ENCODE measurements around the gene RGP1. TPM values are rescaled to one million over a fixed set of nuclear protein-coding genes. Genes with fewer than 3 reads are reported as not detected.
A peak's percentile ranks its signal among the peaks of the same experiment; 100 is the strongest.

RGP1 gene
- total RNA-seq, 1 experiment from 2014 or later: 25.1 TPM

- no TSS peak for BruUV-seq (replicated peaks)
- H3K27me3 ChIP-seq (ENCODE audit: insufficient read depth, low read depth): no peaks in the 10 kb centered on the region
- H3K9me2 ChIP-seq (ENCODE audit: insufficient read depth): no peaks in the 10 kb centered on the region
- POLR2A ChIA-PET (ENCODE audit: unreplicated experiment): no interaction called here
- no peak for DNase-seq
- TF ChIP-seq EZH2 (IDR thresholded peaks at IDR 0.05; ENCODE audit: low read depth): no peak
- TF ChIP-seq, protein P1, sequence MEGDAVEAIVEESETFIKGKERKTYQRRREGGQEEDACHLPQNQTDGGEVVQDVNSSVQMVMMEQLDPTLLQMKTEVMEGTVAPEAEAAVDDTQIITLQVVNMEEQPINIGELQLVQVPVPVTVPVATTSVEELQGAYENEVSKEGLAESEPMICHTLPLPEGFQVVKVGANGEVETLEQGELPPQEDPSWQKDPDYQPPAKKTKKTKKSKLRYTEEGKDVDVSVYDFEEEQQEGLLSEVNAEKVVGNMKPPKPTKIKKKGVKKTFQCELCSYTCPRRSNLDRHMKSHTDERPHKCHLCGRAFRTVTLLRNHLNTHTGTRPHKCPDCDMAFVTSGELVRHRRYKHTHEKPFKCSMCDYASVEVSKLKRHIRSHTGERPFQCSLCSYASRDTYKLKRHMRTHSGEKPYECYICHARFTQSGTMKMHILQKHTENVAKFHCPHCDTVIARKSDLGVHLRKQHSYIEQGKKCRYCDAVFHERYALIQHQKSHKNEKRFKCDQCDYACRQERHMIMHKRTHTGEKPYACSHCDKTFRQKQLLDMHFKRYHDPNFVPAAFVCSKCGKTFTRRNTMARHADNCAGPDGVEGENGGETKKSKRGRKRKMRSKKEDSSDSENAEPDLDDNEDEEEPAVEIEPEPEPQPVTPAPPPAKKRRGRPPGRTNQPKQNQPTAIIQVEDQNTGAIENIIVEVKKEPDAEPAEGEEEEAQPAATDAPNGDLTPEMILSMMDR (conservative IDR thresholded peaks at IDR 0.05): no peak
- H3K79me2 ChIP-seq (ENCODE audit: low read depth): no peaks in the 10 kb centered on the region
- H4K20me1 ChIP-seq (ENCODE audit: insufficient read depth): no peaks in the 10 kb centered on the region
- H3F3A ChIP-seq (ENCODE audit: insufficient read depth, low read depth): peaks cover 16% of the 10 kb centered on the region
- H3K4me1 ChIP-seq (replicated peaks; ENCODE audit: insufficient read depth): peaks cover 21% of the 10 kb centered on the region
- intact Hi-C loops (cut with micrococcal nuclease; ENCODE audit: unreplicated experiment): no loop called here
- H3K4me3 ChIP-seq: no peak overlapping the region
- H3K27ac ChIP-seq: no peak overlapping the region
- H3K36me3 ChIP-seq (ENCODE audit: low read depth): no peaks in the 10 kb centered on the region
- H3K4me2 ChIP-seq: no peak overlapping the region
- CTCF ChIA-PET: interaction anchor here (0.7 kb wide), 1 partner anchor 121 kb away, joined by 4 read pairs; no protein-coding TSS in a partner anchor
- H3K9me3 ChIP-seq (ENCODE audit: insufficient read depth, low read depth): no peaks in the 10 kb centered on the region
- no peak overlapping the region for H2AFZ ChIP-seq
Measured at GRCh38 chr9:35767458-35767857, 18.4 kb downstream of the RGP1 start.

GRCh38 chr9:35769763-35770162 is 20.7 kb downstream of the RGP1 start:
- no peak for DNase-seq
- H3K27ac ChIP-seq: no peak overlapping the region
- ChIA-PET CTCF (interaction anchor here (0.7 kb wide), 1 partner anchor 179 kb away, joined by 3 read pairs; no protein-coding TSS in a partner anchor), POLR2A (ENCODE audit: unreplicated experiment) (no interaction called here)
- no peaks in the 10 kb centered on the region for H3K27me3 ChIP-seq (ENCODE audit: insufficient read depth, low read depth)
- BruUV-seq (replicated peaks): no TSS peak
- H4K20me1 ChIP-seq (ENCODE audit: insufficient read depth): no peaks in the 10 kb centered on the region
- no peaks in the 10 kb centered on the region for H3K9me3 ChIP-seq (ENCODE audit: insufficient read depth, low read depth)
- H2AFZ ChIP-seq: no peak overlapping the region
- H3K36me3 ChIP-seq (ENCODE audit: low read depth): no peaks in the 10 kb centered on the region
- H3K4me1 ChIP-seq (replicated peaks; ENCODE audit: insufficient read depth): peaks cover 21% of the 10 kb centered on the region
- H3K79me2 ChIP-seq (ENCODE audit: low read depth): no peaks in the 10 kb centered on the region
- H3K9me2 ChIP-seq (ENCODE audit: insufficient read depth): no peaks in the 10 kb centered on the region
- intact Hi-C loops (cut with micrococcal nuclease; ENCODE audit: unreplicated experiment): no loop called here
- TF ChIP-seq EZH2 (IDR thresholded peaks at IDR 0.05; ENCODE audit: low read depth): no peak
- TF ChIP-seq, protein P1 (conservative IDR thresholded peaks at IDR 0.05): no peak
- no peak overlapping the region for H3K4me3 ChIP-seq
- no peak overlapping the region for H3K4me2 ChIP-seq
- peaks cover 17% of the 10 kb centered on the region for H3F3A ChIP-seq (ENCODE audit: insufficient read depth, low read depth)

DNA sequence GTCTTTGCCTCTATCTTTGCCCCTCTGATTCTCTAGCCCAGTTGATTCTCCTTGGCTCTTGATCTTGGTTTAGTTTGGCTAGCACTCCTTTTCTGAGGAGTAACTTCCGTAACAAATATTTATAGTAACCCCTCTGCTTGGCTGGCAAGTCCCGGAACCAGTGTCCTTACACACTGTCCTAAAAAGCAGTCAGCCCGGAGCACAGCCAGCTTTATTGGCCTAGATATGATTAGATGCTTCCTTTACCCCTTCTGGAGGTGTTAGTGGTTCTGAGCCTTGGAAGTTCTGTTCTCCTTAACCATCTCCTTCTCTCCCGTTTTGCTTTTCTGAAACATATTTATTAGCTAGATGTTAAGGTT is 22.0 kb downstream of the RGP1 start:
- Histone ChIP-seq H2AFZ (no peak overlapping the region), H3K9me2 (ENCODE audit: insufficient read depth) (no peaks in the 10 kb centered on the region), H3K9me3 (ENCODE audit: insufficient read depth, low read depth) (no peaks in the 10 kb centered on the region), H3K4me3 (no peak overlapping the region), H4K20me1 (ENCODE audit: insufficient read depth) (no peaks in the 10 kb centered on the region), H3K27ac (0 out of 2 replicates have a peak overlapping the region, but pooled peaks have one; percentile 20), H3F3A (ENCODE audit: insufficient read depth, low read depth) (peaks cover 17% of the 10 kb centered on the region), H3K4me1 (replicated peaks; ENCODE audit: insufficient read depth) (peaks cover 21% of the 10 kb centered on the region), H3K79me2 (ENCODE audit: low read depth) (no peaks in the 10 kb centered on the region), H3K36me3 (ENCODE audit: low read depth) (no peaks in the 10 kb centered on the region), H3K4me2 (peak overlapping the region; percentile 26), H3K27me3 (ENCODE audit: insufficient read depth, low read depth) (no peaks in the 10 kb centered on the region)
- ChIA-PET CTCF (interaction anchor here (0.6 to 0.7 kb wide), 2 partner anchors 74 to 111 kb away, joined by 3 to 4 read pairs; no protein-coding TSS in a partner anchor), POLR2A (ENCODE audit: unreplicated experiment) (interaction anchor here (0.5 to 0.6 kb wide), 2 partner anchors 10 to 63 kb away, joined by 4 to 6 read pairs; no protein-coding TSS in a partner anchor)
- intact Hi-C loops (cut with micrococcal nuclease; ENCODE audit: unreplicated experiment): no loop called here
- DNase-seq: no peak
- no peak for TF ChIP-seq EZH2 (IDR thresholded peaks at IDR 0.05; ENCODE audit: low read depth)
- TF ChIP-seq, protein P1 (conservative IDR thresholded peaks at IDR 0.05): no peak
- no TSS peak for BruUV-seq (replicated peaks)
